Measurements from ENCODE around the gene INHBB. TPM values are rescaled to one million over a fixed set of nuclear protein-coding genes. Genes with fewer than 3 reads are reported as not detected.
A peak's percentile ranks its signal among the peaks of the same experiment; 100 is the strongest.
"Not testable (repeated sequence)": the region's sequence is repeated elsewhere in the genome, so short reads cannot be mapped to it uniquely, and the experiment has no call there.

Gene INHBB
- total RNA-seq: 0.10 TPM

- peaks cover 64% of the 10 kb centered on the region for H3K27me3 ChIP-seq (ENCODE audit: insufficient read depth, low read length)
- peak within 1 kb of the TSS; percentile 25 for H3K4me3 ChIP-seq (ENCODE audit: low read length)
- H3K9me3 ChIP-seq (ENCODE audit: low read depth, low read length): no peaks in the 10 kb centered on the region
- H3K4me1 ChIP-seq (ENCODE audit: insufficient read depth, low read length): peaks cover 39% of the 10 kb centered on the region
Observed at GRCh38 chr2:120346026-120346666, at the start of gene INHBB. INHBB (plus strand) TSS chr2:120346136; CDS start chr2:120346189, 53 bp downstream.

GRCh38 chr2:120298173-120298835 lies 47.6 kb upstream of the INHBB start:
- Histone ChIP-seq H3K4me1 (ENCODE audit: insufficient read depth, low read length) (no peaks in the 10 kb centered on the region), H3K4me3 (ENCODE audit: low read length) (no peak overlapping the region), H3K9me3 (ENCODE audit: low read depth, low read length) (no peaks in the 10 kb centered on the region), H3K27me3 (ENCODE audit: insufficient read depth, low read length) (no peaks in the 10 kb centered on the region)

- H3K4me1 ChIP-seq (ENCODE audit: insufficient read depth, low read length): no peaks in the 10 kb centered on the region
- H3K4me3 ChIP-seq (ENCODE audit: low read length): no peak overlapping the region
- H3K27me3 ChIP-seq (ENCODE audit: insufficient read depth, low read length): no peaks in the 10 kb centered on the region
- H3K9me3 ChIP-seq (ENCODE audit: low read depth, low read length): no peaks in the 10 kb centered on the region
Observed at GRCh38 chr2:120299004-120299403, 46.9 kb upstream of the INHBB start.

GRCh38 chr2:120299561-120299960 lies 46.4 kb upstream of the INHBB start:
- Histone ChIP-seq H3K9me3 (ENCODE audit: low read depth, low read length) (no peaks in the 10 kb centered on the region), H3K4me3 (ENCODE audit: low read length) (no peak overlapping the region), H3K4me1 (ENCODE audit: insufficient read depth, low read length) (no peaks in the 10 kb centered on the region), H3K27me3 (ENCODE audit: insufficient read depth, low read length) (no peaks in the 10 kb centered on the region)

GRCh38 chr2:120300385-120300784 lies 45.6 kb upstream of the INHBB start:
- Histone ChIP-seq H3K27me3 (ENCODE audit: insufficient read depth, low read length) (no peaks in the 10 kb centered on the region), H3K9me3 (ENCODE audit: low read depth, low read length) (no peaks in the 10 kb centered on the region), H3K4me1 (ENCODE audit: insufficient read depth, low read length) (no peaks in the 10 kb centered on the region), H3K4me3 (ENCODE audit: low read length) (no peak overlapping the region)

- Histone ChIP-seq H3K27me3 (ENCODE audit: insufficient read depth, low read length) (no peaks in the 10 kb centered on the region), H3K4me3 (ENCODE audit: low read length) (no peak overlapping the region), H3K4me1 (ENCODE audit: insufficient read depth, low read length) (peaks cover 6% of the 10 kb centered on the region), H3K9me3 (ENCODE audit: low read depth, low read length) (no peaks in the 10 kb centered on the region)
Observed at GRCh38 chr2:120301284-120301683, 44.7 kb upstream of the INHBB start.

GRCh38 chr2:120302301-120302700 lies 43.6 kb upstream of the INHBB start:
- Histone ChIP-seq H3K9me3 (ENCODE audit: low read depth, low read length) (no peaks in the 10 kb centered on the region), H3K4me1 (ENCODE audit: insufficient read depth, low read length) (peaks cover 6% of the 10 kb centered on the region), H3K4me3 (ENCODE audit: low read length) (no peak overlapping the region), H3K27me3 (ENCODE audit: insufficient read depth, low read length) (no peaks in the 10 kb centered on the region)

- no peak overlapping the region for H3K4me3 ChIP-seq (ENCODE audit: low read length)
- H3K4me1 ChIP-seq (ENCODE audit: insufficient read depth, low read length): peaks cover 6% of the 10 kb centered on the region
- H3K27me3 ChIP-seq (ENCODE audit: insufficient read depth, low read length): no peaks in the 10 kb centered on the region
- no peaks in the 10 kb centered on the region for H3K9me3 ChIP-seq (ENCODE audit: low read depth, low read length)
Observed at GRCh38 chr2:120303177-120303576, 42.8 kb upstream of the INHBB start.

GRCh38 chr2:120305296-120305695 lies 40.6 kb upstream of the INHBB start:
- peaks cover 6% of the 10 kb centered on the region for H3K4me1 ChIP-seq (ENCODE audit: insufficient read depth, low read length)
- no peak overlapping the region for H3K4me3 ChIP-seq (ENCODE audit: low read length)
- no peaks in the 10 kb centered on the region for H3K9me3 ChIP-seq (ENCODE audit: low read depth, low read length)
- no peaks in the 10 kb centered on the region for H3K27me3 ChIP-seq (ENCODE audit: insufficient read depth, low read length)

- Histone ChIP-seq H3K4me1 (ENCODE audit: insufficient read depth, low read length) (peaks cover 6% of the 10 kb centered on the region), H3K9me3 (ENCODE audit: low read depth, low read length) (no peaks in the 10 kb centered on the region), H3K27me3 (ENCODE audit: insufficient read depth, low read length) (no peaks in the 10 kb centered on the region), H3K4me3 (ENCODE audit: low read length) (no peak overlapping the region)
Observed at GRCh38 chr2:120305937-120306490, 39.9 kb upstream of the INHBB start.

GRCh38 chr2:120307482-120307881 lies 38.5 kb upstream of the INHBB start:
- H3K27me3 ChIP-seq (ENCODE audit: insufficient read depth, low read length): no peaks in the 10 kb centered on the region
- H3K9me3 ChIP-seq (ENCODE audit: low read depth, low read length): no peaks in the 10 kb centered on the region
- peaks cover 6% of the 10 kb centered on the region for H3K4me1 ChIP-seq (ENCODE audit: insufficient read depth, low read length)
- H3K4me3 ChIP-seq (ENCODE audit: low read length): no peak overlapping the region

GRCh38 chr2:120308038-120308910 lies 37.7 kb upstream of the INHBB start:
- H3K9me3 ChIP-seq (ENCODE audit: low read depth, low read length): no peaks in the 10 kb centered on the region
- no peaks in the 10 kb centered on the region for H3K27me3 ChIP-seq (ENCODE audit: insufficient read depth, low read length)
- peaks cover 14% of the 10 kb centered on the region for H3K4me1 ChIP-seq (ENCODE audit: insufficient read depth, low read length)
- no peak overlapping the region for H3K4me3 ChIP-seq (ENCODE audit: low read length)

- Histone ChIP-seq H3K9me3 (ENCODE audit: low read depth, low read length) (no peaks in the 10 kb centered on the region), H3K27me3 (ENCODE audit: insufficient read depth, low read length) (no peaks in the 10 kb centered on the region), H3K4me3 (ENCODE audit: low read length) (no peak overlapping the region), H3K4me1 (ENCODE audit: insufficient read depth, low read length) (peaks cover 20% of the 10 kb centered on the region)
Observed at GRCh38 chr2:120310136-120310535, 35.8 kb upstream of the INHBB start.

GRCh38 chr2:120310841-120311240 lies 35.1 kb upstream of the INHBB start:
- not testable (repeated sequence) for H3K27me3 ChIP-seq (ENCODE audit: insufficient read depth, low read length); H3K4me3 ChIP-seq (ENCODE audit: low read length); H3K9me3 ChIP-seq (ENCODE audit: low read depth, low read length)
- H3K4me1 ChIP-seq (ENCODE audit: insufficient read depth, low read length): peaks cover 18% of the 10 kb centered on the region

GRCh38 chr2:120312076-120312475 lies 33.9 kb upstream of the INHBB start:
- peaks cover 13% of the 10 kb centered on the region for H3K4me1 ChIP-seq (ENCODE audit: insufficient read depth, low read length)
- H3K9me3 ChIP-seq (ENCODE audit: low read depth, low read length): no peaks in the 10 kb centered on the region
- H3K4me3 ChIP-seq (ENCODE audit: low read length): no peak overlapping the region
- no peaks in the 10 kb centered on the region for H3K27me3 ChIP-seq (ENCODE audit: insufficient read depth, low read length)

Measured in mononuclear cell (primary cell).